Smooth muscle cell (in vitro differentiated cells): ENCODE data around the gene IQCN. TPM values are rescaled to one million over a fixed set of nuclear protein-coding genes. Genes with fewer than 3 reads are reported as not detected.

Experiments
- DNase-seq: peaks from one replicate; lab custom pipeline; 2025; ENCODE audit not compliant: unreplicated experiment; lab: John Stamatoyannopoulos, UW
- H2AFZ ChIP-seq: fragments of 200-600 bp; sonication (generic); 2 replicates; pipeline ENCODE4 v1.6.0; 2016; ENCODE audit warnings: antibody characterized with exemption, low read depth, mild to moderate bottlenecking
- H3F3A ChIP-seq: fragments of 200-600 bp; sonication (generic); 2 replicates; pipeline ENCODE4 v1.6.0; 2017; ENCODE audit warnings: antibody characterized with exemption, low read depth
- H3K27ac ChIP-seq: fragments of 200-600 bp; sonication (generic); 2 replicates; pipeline ENCODE4 v1.5.1; 2016; ENCODE audit warnings: low read depth, mild to moderate bottlenecking
- H3K27me3 ChIP-seq: fragments of 200-600 bp; sonication (generic); 2 replicates; pipeline ENCODE4 v1.6.1; 2016; ENCODE audit warnings: low read depth, mild to moderate bottlenecking
- H3K36me3 ChIP-seq: fragments of 200-600 bp; sonication (generic); 2 replicates; pipeline ENCODE4 v1.5.1; 2016; ENCODE audit warnings: low read depth
- H3K4me1 ChIP-seq: fragments of 200-600 bp; sonication (generic); 2 replicates; pipeline ENCODE4 v1.5.1; 2016; ENCODE audit warnings: low read depth
- H3K4me2 ChIP-seq: fragments of 200-600 bp; sonication (generic); 2 replicates; pipeline ENCODE4 v1.6.0; 2016; ENCODE audit warnings: mild to moderate bottlenecking
- H3K4me3 ChIP-seq: fragments of 200-600 bp; sonication (generic); 2 replicates; pipeline ENCODE4 v1.5.1; 2016; ENCODE audit warnings: mild to moderate bottlenecking
- H3K79me2 ChIP-seq: fragments of 200-600 bp; sonication (generic); 2 replicates; pipeline ENCODE4 v1.6.0; 2016; ENCODE audit warnings: low read depth, mild to moderate bottlenecking
- H3K9ac ChIP-seq: fragments of 200-600 bp; sonication (generic); 2 replicates; pipeline ENCODE4 v1.6.0; 2016; ENCODE audit warnings: low read depth
- H3K9me3 ChIP-seq: fragments of 200-600 bp; sonication (generic); replicated peaks from 2 replicates; pipeline ENCODE4 v1.5.1; 2016; ENCODE audit warnings: low read depth
- H4K20me1 ChIP-seq: fragments of 200-600 bp; sonication (generic); 2 replicates; pipeline ENCODE4 v1.6.0; 2016; ENCODE audit warnings: low read depth
- CTCF ChIP-seq: fragments of 200-600 bp; sonication (generic); IDR thresholded peaks from 2 replicates; pipeline ENCODE4 v1.5.1; 2017; ENCODE audit warnings: borderline replicate concordance, mild to moderate bottlenecking, antibody characterized with exemption; ENCODE audit not compliant: insufficient read depth, poor library complexity, severe bottlenecking
- WGBS: methylation state at CpG from one replicate; pipeline ENCODE4 v1.1.7; 2016; ENCODE audit warnings: low lambda C conversion rate; 5-methylcytosine and 5-hydroxymethylcytosine counted together
- polyA plus RNA-seq: library from polyadenylated mRNA; unstranded; fragments of >200 nt; fragmentation: Nextera tagmentation; extraction: Ambion mirVana; gene quantifications from 2 replicates; pipeline ENCODE4 v1.2.1, GENCODE V29; 2016
- total RNA-seq: library from RNA; depleted of rRNA; stranded (reverse); fragments of >200 nt; gene quantifications from 2 replicates; pipeline ENCODE4 v1.2.3, GENCODE V29; 2014

Gene IQCN
- total and polyA plus RNA-seq, 2 experiments from 2014 or later = 2.5 to 4.9 TPM

DNA sequence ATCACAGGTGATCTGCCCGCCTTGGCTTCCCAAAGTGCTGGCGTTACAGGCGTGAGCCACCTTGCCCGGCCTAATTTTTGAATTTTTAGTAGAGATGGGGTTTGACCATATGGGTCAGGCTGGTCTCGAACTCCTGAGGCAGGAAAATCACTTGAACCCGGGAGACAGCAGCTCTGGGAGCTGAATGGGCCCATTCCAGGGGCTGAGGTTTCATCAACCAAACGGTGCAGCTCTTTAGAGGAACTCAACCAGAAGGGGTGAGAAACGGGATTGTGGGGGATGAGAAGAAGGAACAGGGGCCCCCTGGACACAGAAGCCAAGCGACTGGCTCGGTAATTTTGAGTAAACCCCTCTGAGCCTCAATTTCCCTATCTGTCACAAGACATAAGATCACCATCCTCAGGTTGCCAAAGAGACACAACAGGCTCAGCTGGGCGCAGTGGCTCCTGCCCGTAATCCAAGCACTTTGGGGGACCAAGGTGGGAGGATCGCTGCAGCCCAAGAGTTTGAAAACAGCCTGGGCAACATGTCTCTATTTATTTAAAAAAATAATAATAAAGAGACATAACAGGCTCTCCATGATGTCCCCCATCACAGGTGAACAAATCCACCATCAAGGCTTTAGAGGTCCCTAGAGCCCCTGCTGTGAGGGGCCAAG lies 562 bp downstream of the IQCN start:
- no peak overlapping the region for H2AFZ ChIP-seq
- H3K4me2 ChIP-seq = no peak overlapping the region
- H3K9ac ChIP-seq = no peak overlapping the region
- DNase-seq = no peak
- no peak for TF ChIP-seq CTCF
- no peaks in the 10 kb centered on the region for H3K36me3 ChIP-seq
- H3K4me3 ChIP-seq = no peak overlapping the region
- H3K27me3 ChIP-seq = no peaks in the 10 kb centered on the region
- H3F3A ChIP-seq = peaks cover 22% of the 10 kb centered on the region
- 94% methylated on average over 13 of the region's 13 CpGs for WGBS
- H3K9me3 ChIP-seq = no peaks in the 10 kb centered on the region
- peaks cover 17% of the 10 kb centered on the region for H3K79me2 ChIP-seq
- no peak overlapping the region for H3K27ac ChIP-seq
- H4K20me1 ChIP-seq = peaks cover 85% of the 10 kb centered on the region
- H3K4me1 ChIP-seq = peaks cover 2% of the 10 kb centered on the region

DNA sequence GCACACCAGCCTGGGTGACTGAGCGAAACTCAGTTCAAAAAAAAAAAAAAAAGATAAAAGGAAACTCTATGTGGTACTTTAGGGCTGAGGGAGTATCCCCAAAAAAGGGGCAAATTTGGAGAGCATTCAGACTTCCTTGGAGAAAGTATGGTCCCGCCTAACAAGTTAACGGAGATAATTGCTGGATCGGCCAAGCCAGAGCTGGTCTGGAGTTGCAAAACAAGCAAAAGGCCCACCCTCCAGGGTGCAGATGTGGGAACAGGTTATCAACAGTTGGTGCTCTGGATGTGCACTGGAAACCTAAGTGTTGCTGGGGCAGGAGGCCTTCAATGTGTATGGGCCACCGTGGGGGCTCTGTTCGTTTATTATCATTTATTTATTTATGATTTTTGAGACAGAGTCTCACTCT lies 2.8 kb downstream of the IQCN start:
- Histone ChIP-seq H3K9ac (no peak overlapping the region), H3K79me2 (no peaks in the 10 kb centered on the region), H3K4me1 (no peaks in the 10 kb centered on the region), H3K4me2 (no peak overlapping the region), H3K36me3 (no peaks in the 10 kb centered on the region), H3K4me3 (no peak overlapping the region), H3K9me3 (no peaks in the 10 kb centered on the region), H2AFZ (no peak overlapping the region), H3F3A (peaks cover 12% of the 10 kb centered on the region), H3K27ac (no peak overlapping the region), H4K20me1 (peaks cover 62% of the 10 kb centered on the region), H3K27me3 (no peaks in the 10 kb centered on the region)
- 82% methylated on average over 6 of the region's 6 CpGs for WGBS
- no peak for DNase-seq
- TF ChIP-seq CTCF = no peak

DNA sequence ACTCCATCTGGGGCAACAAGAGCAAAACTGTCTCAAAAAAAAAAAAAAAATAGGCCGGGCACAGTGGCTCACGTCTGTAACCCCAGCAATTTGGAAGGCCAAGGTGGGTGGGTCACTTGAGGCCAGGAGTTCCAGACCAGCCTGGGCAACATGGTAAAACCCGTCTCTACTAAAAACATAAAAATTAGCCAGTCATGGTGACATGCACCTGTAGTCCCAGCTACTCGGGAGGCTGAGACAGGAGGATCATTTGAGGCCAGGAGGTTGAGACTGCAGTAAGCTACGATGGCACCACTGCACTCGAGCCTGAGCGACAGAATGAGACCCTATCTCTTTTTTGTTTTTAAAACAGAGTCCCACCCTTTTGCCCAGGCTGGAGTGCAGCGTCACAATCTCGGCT lies 3.9 kb downstream of the IQCN start:
- H3K27ac ChIP-seq = no peak overlapping the region
- no peaks in the 10 kb centered on the region for H3K27me3 ChIP-seq
- no peaks in the 10 kb centered on the region for H3K79me2 ChIP-seq
- H3K4me2 ChIP-seq = no peak overlapping the region
- no peaks in the 10 kb centered on the region for H3K4me1 ChIP-seq
- peaks cover 51% of the 10 kb centered on the region for H4K20me1 ChIP-seq
- no peak for TF ChIP-seq CTCF
- no peaks in the 10 kb centered on the region for H3K36me3 ChIP-seq
- H3F3A ChIP-seq = peaks cover 5% of the 10 kb centered on the region
- 93% methylated on average over 9 of the region's 9 CpGs for WGBS
- H3K9ac ChIP-seq = no peak overlapping the region
- H3K9me3 ChIP-seq = no peaks in the 10 kb centered on the region
- DNase-seq = no peak
- H3K4me3 ChIP-seq = no peak overlapping the region
- H2AFZ ChIP-seq = no peak overlapping the region

- H2AFZ ChIP-seq = no peak overlapping the region
- peaks cover 40% of the 10 kb centered on the region for H4K20me1 ChIP-seq
- WGBS = 100% methylated on average over 2 of the region's 2 CpGs
- H3K79me2 ChIP-seq = no peaks in the 10 kb centered on the region
- H3K4me2 ChIP-seq = no peak overlapping the region
- no peaks in the 10 kb centered on the region for H3K36me3 ChIP-seq
- no peaks in the 10 kb centered on the region for H3K4me1 ChIP-seq
- peaks cover under 1% of the 10 kb centered on the region for H3F3A ChIP-seq
- TF ChIP-seq CTCF = no peak
- H3K9ac ChIP-seq = no peak overlapping the region
- no peak overlapping the region for H3K4me3 ChIP-seq
- DNase-seq = no peak
- no peaks in the 10 kb centered on the region for H3K27me3 ChIP-seq
- no peak overlapping the region for H3K27ac ChIP-seq
- no peaks in the 10 kb centered on the region for H3K9me3 ChIP-seq
Observed at GRCh38 chr19:18269070-18269723, 5.1 kb downstream of the IQCN start.
